Measurements from ENCODE around the gene DMXL2. TPM values are rescaled to one million over a fixed set of nuclear protein-coding genes. Genes with fewer than 3 reads are reported as not detected.
"Not testable (repeated sequence)": the region's sequence is repeated elsewhere in the genome, so short reads cannot be mapped to it uniquely, and the experiment has no call there.

Gene DMXL2
- total RNA-seq, 2 donors from 2014 or later, result 21.7 to 33.4 TPM

- H3K36me3 ChIP-seq, result no peaks in the 10 kb centered on the region
- intact Hi-C loops (cut with DNase I), result no loop called here
- H3K27ac ChIP-seq, result peak overlapping the region; percentile 10
- no peaks in the 10 kb centered on the region for H3K9me3 ChIP-seq
- no peak for DNase-seq
- no peak for TF ChIP-seq CTCF (IDR thresholded peaks at IDR 0.05)
- H3K27me3 ChIP-seq, result no peaks in the 10 kb centered on the region
- H3K9ac ChIP-seq (ENCODE audit: low read depth in 2 of 2, low read length in 2 of 2), result no peak overlapping the region
- H3K4me1 ChIP-seq, result no peaks in the 10 kb centered on the region
- H3K4me3 ChIP-seq, result no peak overlapping the region
These were observed 46.8 kb downstream of the DMXL2 start for GRCh38 chr15:51575775-51576174.

- H3K36me3 ChIP-seq; H3K27me3 ChIP-seq; H3K27ac ChIP-seq; intact Hi-C loops (cut with DNase I); H3K4me3 ChIP-seq; H3K9me3 ChIP-seq; H3K9ac ChIP-seq (ENCODE audit: low read depth in 2 of 2, low read length in 2 of 2); DNase-seq; H3K4me1 ChIP-seq: not testable (repeated sequence)
These were observed 49.2 kb downstream of the DMXL2 start for GRCh38 chr15:51573352-51573751.

- H3K27me3 ChIP-seq; H3K4me3 ChIP-seq; H3K27ac ChIP-seq; H3K9ac ChIP-seq (ENCODE audit: low read depth in 2 of 2, low read length in 2 of 2); DNase-seq; H3K4me1 ChIP-seq; H3K36me3 ChIP-seq; intact Hi-C loops (cut with DNase I); H3K9me3 ChIP-seq: not testable (repeated sequence)
These were observed 53.4 kb downstream of the DMXL2 start for GRCh38 chr15:51568939-51569784.

- TF ChIP-seq CTCF (IDR thresholded peaks at IDR 0.05), result no peak
- Histone ChIP-seq H3K4me1 (no peaks in the 10 kb centered on the region), H3K9me3 (no peaks in the 10 kb centered on the region), H3K36me3 (no peaks in the 10 kb centered on the region), H3K9ac (ENCODE audit: low read depth in 2 of 2, low read length in 2 of 2) (no peak overlapping the region), H3K4me3 (no peak overlapping the region), H3K27me3 (no peaks in the 10 kb centered on the region), H3K27ac (no peak overlapping the region)
- no peak for DNase-seq
- intact Hi-C loops (cut with DNase I), result no loop called here
These were observed 61.3 kb downstream of the DMXL2 start for GRCh38 chr15:51561271-51561670.

- no peaks in the 10 kb centered on the region for H3K36me3 ChIP-seq
- intact Hi-C loops (cut with DNase I), result no loop called here
- TF ChIP-seq CTCF (IDR thresholded peaks at IDR 0.05), result no peak
These were observed 63.7 kb downstream of the DMXL2 start for GRCh38 chr15:51558876-51559275.

GRCh38 chr15:51558411-51558810 is 64.2 kb downstream of the DMXL2 start:
- no peak for DNase-seq
- intact Hi-C loops (cut with DNase I), result no loop called here
- H3K36me3 ChIP-seq, result no peaks in the 10 kb centered on the region
- no peak for TF ChIP-seq CTCF (IDR thresholded peaks at IDR 0.05)
- no peaks in the 10 kb centered on the region for H3K4me1 ChIP-seq
- H3K9ac ChIP-seq (ENCODE audit: low read depth in 2 of 2, low read length in 2 of 2), result no peak overlapping the region
- no peaks in the 10 kb centered on the region for H3K27me3 ChIP-seq
- no peak overlapping the region for H3K27ac ChIP-seq
- no peaks in the 10 kb centered on the region for H3K9me3 ChIP-seq
- no peak overlapping the region for H3K4me3 ChIP-seq

More at GRCh38 chr15:51558876-51559275, 63.7 kb downstream of the DMXL2 start:
- Histone ChIP-seq H3K4me1 (no peaks in the 10 kb centered on the region), H3K9me3 (no peaks in the 10 kb centered on the region), H3K9ac (ENCODE audit: low read depth in 2 of 2, low read length in 2 of 2) (no peak overlapping the region), H3K27me3 (no peaks in the 10 kb centered on the region), H3K27ac (no peak overlapping the region), H3K4me3 (no peak overlapping the region)
- no peak for DNase-seq
